GM12878 (cell line): ENCODE data around the gene ADAT3.

Source experiments
- BHLHE40 ChIP-seq, 2 experiments: fragments of 450-650 bp in 1 of 2; IDR thresholded peaks; 2 replicates each; pipeline ENCODE4 v1.6.1; 2011 to 2017; ENCODE audit warnings: low read depth in 2 of 2, borderline replicate concordance in 1 of 2, improper control_type of control experiment in 1 of 2, low read length in 1 of 2, mild to moderate bottlenecking in 1 of 2
- CTCF ChIP-seq, 3 experiments: IDR thresholded peaks in 2 of 3; conservative IDR thresholded peaks in 1 of 3; 2 replicates each; pipeline ENCODE4 v1.5.1; 2011; ENCODE audit warnings: low read depth in 3 of 3, low read length in 3 of 3, mild to moderate bottlenecking in 3 of 3, control low read depth in 2 of 3, moderate library complexity in 2 of 3, inconsistent platforms in 1 of 3, mixed read lengths in 1 of 3; ENCODE audit not compliant: control insufficient read depth in 2 of 3, insufficient read depth in 1 of 3; ENCODE audit errors: extremely low read depth in 1 of 3
- ELK1 ChIP-seq: IDR thresholded peaks from 2 replicates; pipeline ENCODE4 v1.6.1; 2012; ENCODE audit warnings: low read depth, low read length, improper control_type of control experiment
- HCFC1 ChIP-seq: fragments of 150-350 bp; IDR thresholded peaks from 2 replicates; pipeline ENCODE4 v1.6.1; 2014; ENCODE audit warnings: low read length
- MXI1 ChIP-seq: fragments of 150-350 bp; IDR thresholded peaks from 2 replicates; pipeline ENCODE4 v1.6.1; 2011; ENCODE audit warnings: low read depth, mild to moderate bottlenecking, inconsistent platforms, low read length, improper control_type of control experiment
- REST ChIP-seq: IDR thresholded peaks from 2 replicates; pipeline ENCODE4 v1.6.1; 2012; ENCODE audit warnings: mild to moderate bottlenecking, low read depth, low read length

- TF ChIP-seq MXI1 (no peak), ELK1 (no peak), HCFC1 (no peak), BHLHE40 (IDR thresholded peaks at IDR 0.05; ENCODE audit: borderline replicate concordance in 1 of 2, low read depth in 2 of 2, low read length in 1 of 2) (no peak), REST (no peak), CTCF (IDR thresholded peaks at IDR 0.05 in 2 of 3, conservative IDR thresholded peaks at IDR 0.05 in 1 of 3; ENCODE audit: control insufficient read depth in 2 of 3, extremely low read depth in 1 of 3, insufficient read depth in 1 of 3, low read depth in 3 of 3, low read length in 3 of 3) (no peak)
These were observed 34.0 kb upstream of the ADAT3 start for GRCh38 chr19:1871140-1871597.
